Subcutaneous adipose tissue (tissue), 4 donors: ENCODE data around the gene ELMO1. TPM values are rescaled to one million over a fixed set of nuclear protein-coding genes. Genes with fewer than 3 reads are reported as not detected.

ENCODE experiments used
- CTCF ChIP-seq: fragments of 450-650 bp; IDR thresholded peaks from one replicate; pipeline ENCODE4 v1.5.1; 2016; ENCODE audit warnings: low read depth, mild to moderate bottlenecking, control low read depth, antibody characterized with exemption, moderate library complexity
- total RNA-seq, 4 donors: library from RNA; depleted of rRNA; stranded (reverse); fragments of >200 nt; gene quantifications; one replicate each; pipeline ENCODE4 v1.1.0, GENCODE V29; 2016

ELMO1 gene
- total RNA-seq, 4 donors from 2014 or later, result 97.1 to 129 (median 126) TPM

GRCh38 chr7:37320848-37321468, 127.7 kb downstream of the ELMO1 start:
- TF ChIP-seq CTCF, result no peak

GRCh38 chr7:37320140-37320847, 128.4 kb downstream of the ELMO1 start:
- TF ChIP-seq CTCF, result no peak

- TF ChIP-seq CTCF, result no peak
Measured at GRCh38 chr7:37318541-37318940, 130.1 kb downstream of the ELMO1 start.

- no peak for TF ChIP-seq CTCF
Measured at GRCh38 chr7:37315772-37316715, 132.6 kb downstream of the ELMO1 start.

- no peak for TF ChIP-seq CTCF
Measured at GRCh38 chr7:37312608-37313007, 136.1 kb downstream of the ELMO1 start.

GRCh38 chr7:37311355-37311754, 137.3 kb downstream of the ELMO1 start:
- no peak for TF ChIP-seq CTCF
